GM12878 (cell line): ENCODE data around the gene FASTK. TPM values are rescaled to one million over a fixed set of nuclear protein-coding genes. Genes with fewer than 3 reads are reported as not detected.

Experiments
- ATAC-seq: fragments of 200-7000 bp; cut with Tn5 transposase; 3 replicates; pipeline ENCODE4 v1.9.1; 2020; ENCODE audit warnings: mild to moderate bottlenecking, moderate library complexity
- BruUV-seq: library from RNA; stranded (reverse); fragments of 400-500 nt; replicated peaks from 2 replicates; lab custom pipeline; 2021; lab: Mats Ljungman, UMichigan
- CTCF ChIA-PET: fragments of 300-600 bp; sonication (Branson Sonifier 250); formaldehyde crosslinking; extraction: SDS; loops from one replicate; lab custom pipeline; 2021; ENCODE audit warnings: inconsistent platforms; lab: Yijun Ruan, JAX
- POLR2A ChIA-PET: fragments of 350-600 bp; formaldehyde crosslinking; extraction: SDS; loops from one replicate; lab custom pipeline; 2021; ENCODE audit warnings: inconsistent platforms; lab: Charles Lee
- RAD21 ChIA-PET: fragments of 300-600 bp; sonication (Branson Sonifier 250); formaldehyde crosslinking; loops from one replicate; lab custom pipeline; 2023; ENCODE audit warnings: antibody characterized with exemption; ENCODE audit not compliant: unreplicated experiment; lab: Charles Lee
- SMC1A ChIA-PET: fragments of 300-600 bp; sonication (Branson Sonifier 250); formaldehyde crosslinking; loops from one replicate; lab custom pipeline; 2023; ENCODE audit not compliant: unreplicated experiment, uncharacterized antibody; lab: Charles Lee
- DNase-seq: peaks from one replicate; pipeline ENCODE4 v3.0.0-alpha.2; 2011; ENCODE audit warnings: low read depth, low spot score
- FAIRE-seq: peaks from 3 replicates; lab custom pipeline; 2011; peaks lifted over from hg19 to GRCh38; lab: Jason Lieb, UNC
- H2AFZ ChIP-seq: 2 replicates; pipeline ENCODE4 v1.6.0; 2011; ENCODE audit warnings: low read depth, low read length, control low read depth; ENCODE audit not compliant: control insufficient read depth
- H3K27ac ChIP-seq: 2 replicates; pipeline ENCODE4 v1.5.1; 2011; ENCODE audit warnings: control low read depth; ENCODE audit not compliant: control insufficient read depth, insufficient read depth
- H3K27me3 ChIP-seq, 2 experiments: replicated peaks in 1 of 2; 2 replicates each; pipeline versions ENCODE4 v1.6.0 to v1.6.1; 2011; ENCODE audit warnings: low read length in 1 of 2; ENCODE audit not compliant: control insufficient read depth in 2 of 2, insufficient read depth in 2 of 2
- H3K36me3 ChIP-seq, 2 experiments: 2 replicates each; pipeline ENCODE4 v1.5.1; 2011; ENCODE audit warnings: low read length in 1 of 2; ENCODE audit not compliant: control insufficient read depth in 2 of 2, insufficient read depth in 2 of 2
- H3K4me1 ChIP-seq: 2 replicates; pipeline ENCODE4 v1.6.1; 2011; ENCODE audit warnings: mild to moderate bottlenecking, low read length, moderate library complexity, mixed read lengths; ENCODE audit not compliant: control insufficient read depth, insufficient read depth
- H3K4me2 ChIP-seq: 2 replicates; pipeline ENCODE4 v1.6.0; 2011; ENCODE audit warnings: control low read depth; ENCODE audit not compliant: control insufficient read depth, insufficient read depth
- H3K4me3 ChIP-seq: fragments of 200-600 bp; sonication (generic); 2 replicates; pipeline ENCODE4 v1.5.1; 2016
- H3K79me2 ChIP-seq: 2 replicates; pipeline ENCODE4 v1.6.0; 2011; ENCODE audit warnings: low read length; ENCODE audit not compliant: control insufficient read depth, insufficient read depth
- H3K9ac ChIP-seq: 2 replicates; pipeline ENCODE4 v1.8.0; 2011; ENCODE audit warnings: low read length, control low read depth, mixed read lengths; ENCODE audit not compliant: control insufficient read depth, insufficient read depth
- H3K9me3 ChIP-seq: replicated peaks from 3 replicates; pipeline ENCODE4 v1.5.1; 2011; ENCODE audit warnings: mild to moderate bottlenecking, low read length; ENCODE audit not compliant: control insufficient read depth, insufficient read depth
- H4K20me1 ChIP-seq: 2 replicates; pipeline ENCODE4 v1.6.0; 2011; ENCODE audit not compliant: control insufficient read depth, insufficient read depth
- ATF7 ChIP-seq: fragments of 450-650 bp; IDR thresholded peaks from 2 replicates; pipeline ENCODE4 v1.6.1; 2016; ENCODE audit warnings: low read depth, mild to moderate bottlenecking
- CEBPB ChIP-seq, 2 experiments: fragments of 150-350 bp in 1 of 2; IDR thresholded peaks; 2 replicates each; pipeline ENCODE4 v1.6.1; 2012 to 2014; ENCODE audit warnings: low read depth in 2 of 2, low read length in 2 of 2, borderline replicate concordance in 1 of 2, inconsistent platforms in 1 of 2
- DPF2 ChIP-seq: fragments of 450-650 bp; IDR thresholded peaks from 2 replicates; pipeline ENCODE4 v1.6.1; 2017; ENCODE audit warnings: mild to moderate bottlenecking
- JUNB ChIP-seq: IDR thresholded peaks from 2 replicates; pipeline ENCODE4 v1.6.1; 2016; ENCODE audit warnings: antibody characterized with exemption, mild to moderate bottlenecking
- JUND ChIP-seq: IDR thresholded peaks from 2 replicates; pipeline ENCODE4 v1.6.1; 2012; ENCODE audit warnings: low read depth, mild to moderate bottlenecking, low read length, improper control_type of control experiment, moderate library complexity
- MEF2B ChIP-seq: fragments of 450-650 bp; IDR thresholded peaks from 2 replicates; pipeline ENCODE4 v1.6.1; 2018; ENCODE audit warnings: mild to moderate bottlenecking, moderate library complexity; ENCODE audit not compliant: partially characterized antibody, poor library complexity, severe bottlenecking
- NR2C2 ChIP-seq: IDR thresholded peaks from 2 replicates; pipeline ENCODE4 v1.6.1; 2011; ENCODE audit warnings: borderline replicate concordance, low read depth; ENCODE audit not compliant: control insufficient read depth, insufficient read length
- NR2F1 ChIP-seq: fragments of 450-650 bp; conservative IDR thresholded peaks from 2 replicates; pipeline ENCODE4 v1.6.1; 2017; ENCODE audit warnings: mild to moderate bottlenecking
- RBBP5 ChIP-seq: fragments of 200-600 bp; sonication (generic); conservative IDR thresholded peaks from 2 replicates; pipeline ENCODE4 v1.6.1; 2016
- RELA ChIP-seq: fragments of 450-650 bp; IDR thresholded peaks from 2 replicates; pipeline ENCODE4 v1.8.0; 2014; ENCODE audit warnings: borderline replicate concordance; ENCODE audit not compliant: partially characterized antibody
- RUNX3 ChIP-seq: IDR thresholded peaks from 2 replicates; pipeline ENCODE4 v1.6.1; 2012; ENCODE audit warnings: low read length, inconsistent platforms
- SIX5 ChIP-seq: IDR thresholded peaks from 2 replicates; pipeline ENCODE4 v1.6.1; 2011; ENCODE audit warnings: mild to moderate bottlenecking, low read depth, low read length, moderate library complexity; ENCODE audit not compliant: severe bottlenecking
- SREBF1 ChIP-seq: IDR thresholded peaks from 2 replicates; pipeline ENCODE4 v1.6.1; 2012; ENCODE audit warnings: mild to moderate bottlenecking, low read length
- TBL1XR1 ChIP-seq: IDR thresholded peaks from 2 replicates; pipeline ENCODE4 v1.6.1; 2012; ENCODE audit warnings: low read depth, low read length, improper control_type of control experiment
- TCF7 ChIP-seq: IDR thresholded peaks from 2 replicates; pipeline ENCODE4 v1.6.1; 2014; ENCODE audit warnings: antibody characterized with exemption, borderline replicate concordance
- WGBS: methylation state at CpG from one replicate; pipeline ENCODE4 v1.1.6; 2016; ENCODE audit warnings: low lambda C conversion rate; ENCODE audit not compliant: insufficient replicate concordance, insufficient coverage; ENCODE audit errors: missing lambda C conversion rate; 5-methylcytosine and 5-hydroxymethylcytosine counted together
- in situ Hi-C: fragments of 300-500 bp; cut with MboI; formaldehyde crosslinking; loops from 9 replicates; pipeline ENCODE4 v1.14.3; 2018; ENCODE audit warnings: mixed read lengths
- intact Hi-C: fragments of 100-400 bp; cut with micrococcal nuclease; formaldehyde crosslinking; loops from one replicate; pipeline ENCODE4 v1.14.2; 2022; ENCODE audit not compliant: unreplicated experiment
- polyA plus RNA-seq, 11 experiments: library from polyadenylated mRNA; depleted of rRNA in 4 of 11; unstranded in 6 of 11; stranded (reverse) in 5 of 11; fragments of >200 nt; fragmentation: Nextera tagmentation in 4 of 11; fragmentation: Illumina TruSeq in 1 of 11; extraction: Ambion mirVana in 4 of 11; extraction: Trizol in 1 of 11; gene quantifications; 1 replicate in 1 of 11; 2 replicates in 10 of 11; pipeline versions ENCODE4 v1.2.1 to v1.2.3, GENCODE V29; 2011 to 2016; ENCODE audit warnings: inconsistent platforms in 2 of 11, missing spikeins in 2 of 11, low read depth in 1 of 11
- total RNA-seq, 4 experiments: library from RNA; depleted of rRNA in 3 of 4; stranded (reverse); fragments of >200 nt in 3 of 4; fragmentation: Illumina TruSeq in 1 of 4; extraction: Trizol in 1 of 4; gene quantifications; 2 replicates each; pipeline versions ENCODE4 v1.2.1 to v1.2.3, GENCODE V29; 2013 to 2021
- TF ChIP-seq, protein P1 (sequence below): IDR thresholded peaks from 2 replicates; pipeline ENCODE4 v1.6.1; 2012; ENCODE audit warnings: low read depth, low read length, improper control_type of control experiment

Gene FASTK
- total and polyA plus RNA-seq, 10 of the 15 experiments (the other 5 are each of a cell fraction or from before 2014, with no cell fraction given): 0.19 to 102 (median 54.5) TPM

DNA sequence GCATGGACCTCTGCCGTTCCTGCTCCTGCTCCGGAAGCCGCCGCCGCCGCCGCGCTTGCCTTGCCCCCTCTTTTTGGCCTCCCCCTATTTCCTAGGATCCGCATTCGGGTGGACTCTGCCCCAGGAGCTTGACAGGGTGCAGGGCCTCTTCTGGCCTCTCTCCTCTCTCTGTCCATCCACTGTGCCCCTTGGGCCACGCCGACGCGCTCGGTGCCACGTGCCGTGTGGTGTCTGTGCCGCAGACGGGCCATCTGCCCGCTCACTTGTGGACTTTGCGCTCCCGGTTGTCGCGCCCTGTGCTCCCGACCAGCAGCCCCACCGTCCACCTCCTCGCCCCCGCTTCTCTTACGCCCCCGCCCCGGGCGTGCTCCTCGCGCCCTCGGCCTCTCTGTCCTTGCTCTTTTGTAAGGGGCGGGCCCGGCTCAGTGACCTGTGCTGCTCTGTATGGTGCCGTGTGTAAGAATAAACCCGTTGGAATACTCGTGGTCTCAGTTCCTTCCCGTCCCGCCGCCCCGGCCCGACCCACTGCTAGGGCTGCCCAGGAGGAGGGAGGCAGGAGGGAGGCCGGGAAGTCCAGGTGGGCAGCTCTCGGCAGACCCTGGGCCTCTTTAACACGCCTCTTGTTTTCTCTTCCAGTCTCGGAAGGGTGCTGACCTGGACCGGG lies 42.7 kb upstream of the FASTK start:
- SMC1A ChIA-PET: interaction anchor here (0.6 to 1.0 kb wide), 4 partner anchors 115 to 227 kb away, joined by 3 to 10 read pairs (median 3); no protein-coding TSS in a partner anchor
- peaks cover 9 to 22% of the 10 kb centered on the region in 2 experiments; a peak in 3 of 4 replicates for H3K36me3 ChIP-seq
- no peaks in the 10 kb centered on the region for H4K20me1 ChIP-seq
- FAIRE-seq (no peak), DNase-seq (no peak), ATAC-seq (no peak; the same call in 2 of the 3 replicates)
- no peaks in the 10 kb centered on the region for H3K4me1 ChIP-seq
- no peak overlapping the region for H3K27ac ChIP-seq
- H3K27me3 ChIP-seq: no peaks in the 10 kb centered on the region
- TF ChIP-seq SIX5 (no peak), TBL1XR1 (no peak), DPF2 (no peak), NR2F1 (no peak), SREBF1 (no peak), RUNX3 (no peak), NR2C2 (no peak), CEBPB (IDR thresholded peaks at IDR 0.05; ENCODE audit: borderline replicate concordance in 1 of 2, low read depth in 2 of 2, low read length in 2 of 2) (no peak), JUND (no peak), RBBP5 (no peak), MEF2B (no peak), JUNB (no peak), ATF7 (no peak), TCF7 (no peak), RELA (no peak)
- TF ChIP-seq, protein P1, sequence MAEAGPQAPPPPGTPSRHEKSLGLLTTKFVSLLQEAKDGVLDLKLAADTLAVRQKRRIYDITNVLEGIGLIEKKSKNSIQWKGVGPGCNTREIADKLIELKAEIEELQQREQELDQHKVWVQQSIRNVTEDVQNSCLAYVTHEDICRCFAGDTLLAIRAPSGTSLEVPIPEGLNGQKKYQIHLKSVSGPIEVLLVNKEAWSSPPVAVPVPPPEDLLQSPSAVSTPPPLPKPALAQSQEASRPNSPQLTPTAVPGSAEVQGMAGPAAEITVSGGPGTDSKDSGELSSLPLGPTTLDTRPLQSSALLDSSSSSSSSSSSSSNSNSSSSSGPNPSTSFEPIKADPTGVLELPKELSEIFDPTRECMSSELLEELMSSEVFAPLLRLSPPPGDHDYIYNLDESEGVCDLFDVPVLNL: no peak
- no peaks in the 10 kb centered on the region for H3K79me2 ChIP-seq
- CTCF ChIA-PET: interaction anchor here (0.6 to 3.5 kb wide), 29 partner anchors 8 to 229 kb away, joined by 3 to 41 read pairs (median 4); partner anchors contain the start of genes ABCB8, ABCF2, NOS3 and SLC4A2
- intact Hi-C loops (no loop called here), in situ Hi-C loops (no loop called here)
- no peak overlapping the region for H3K9ac ChIP-seq
- no peak overlapping the region for H3K4me3 ChIP-seq
- POLR2A ChIA-PET: no interaction called here
- no TSS peak for BruUV-seq
- H2AFZ ChIP-seq: no peak overlapping the region
- no peaks in the 10 kb centered on the region for H3K9me3 ChIP-seq
- RAD21 ChIA-PET: interaction anchor here (1.0 to 1.4 kb wide), 3 partner anchors 27 to 225 kb away, joined by 3 to 16 read pairs (median 3); no protein-coding TSS in a partner anchor
- no peak overlapping the region for H3K4me2 ChIP-seq
- WGBS: 84% methylated on average over 42 of the region's 50 CpGs
